ENCODE results near the gene PAPPA.

- TF ChIP-seq SIN3A (IDR thresholded peaks at IDR 0.05; ENCODE audit: borderline replicate concordance, low read depth, low read length) (no peak), TCF12 (IDR thresholded peaks at IDR 0.05) (no peak), POLR2AphosphoS5 (IDR thresholded peaks at IDR 0.05; ENCODE audit: low read depth, low read length) (no peak), MXI1 (IDR thresholded peaks at IDR 0.05; ENCODE audit: low read depth, low read length) (no peak), CTCF (IDR thresholded peaks at IDR 0.05) (no peak), RAD21 (IDR thresholded peaks at IDR 0.05; ENCODE audit: low read length) (no peak), MAX (IDR thresholded peaks at IDR 0.05; ENCODE audit: low read depth) (no peak), RFX5 (IDR thresholded peaks at IDR 0.05; ENCODE audit: low read length) (no peak), RXRA (IDR thresholded peaks at IDR 0.05; ENCODE audit: borderline replicate concordance, low read depth) (no peak), IRF3 (IDR thresholded peaks at IDR 0.05; ENCODE audit: low read depth, low read length) (no peak)
Observed at GRCh38 chr9:116274293-116274692, 120.7 kb downstream of the PAPPA start.
